Endothelial cell (in vitro differentiated cells): ENCODE results near the gene OSCP1. TPM values are rescaled to one million over a fixed set of nuclear protein-coding genes. Genes with fewer than 3 reads are reported as not detected.

Source experiments
- DNase-seq: peaks from one replicate; pipeline ENCODE4 v3.0.0; 2021; ENCODE audit warnings: low spot score
- H3K27ac Mint-ChIP-seq: one replicate; pipeline ENCODE4 v1.8.0; 2021; ENCODE audit warnings: mixed read lengths, inconsistent platforms; ENCODE audit not compliant: unreplicated experiment
- H3K27me3 Mint-ChIP-seq: one replicate; pipeline ENCODE4 v1.8.0; 2021; ENCODE audit warnings: mild to moderate bottlenecking, moderate library complexity, mixed read lengths, inconsistent platforms; ENCODE audit not compliant: unreplicated experiment
- H3K36me3 Mint-ChIP-seq: one replicate; pipeline ENCODE4 v1.8.0; 2021; ENCODE audit warnings: mild to moderate bottlenecking, low read depth, mixed read lengths, inconsistent platforms; ENCODE audit not compliant: unreplicated experiment
- H3K4me1 Mint-ChIP-seq: one replicate; pipeline ENCODE4 v1.8.0; 2021; ENCODE audit warnings: mild to moderate bottlenecking, mixed read lengths, inconsistent platforms; ENCODE audit not compliant: unreplicated experiment
- H3K4me3 Mint-ChIP-seq: one replicate; pipeline ENCODE4 v1.8.0; 2021; ENCODE audit warnings: mild to moderate bottlenecking, mixed read lengths, inconsistent platforms; ENCODE audit not compliant: unreplicated experiment
- H3K9me3 Mint-ChIP-seq: one replicate; pipeline ENCODE4 v1.8.0; 2021; ENCODE audit warnings: mixed read lengths, inconsistent platforms; ENCODE audit not compliant: unreplicated experiment
- CTCF ChIP-seq: fragments of 200-600 bp; sonication (generic); IDR thresholded peaks from one replicate; pipeline ENCODE4 v1.5.0; 2021; ENCODE audit warnings: antibody characterized with exemption; ENCODE audit not compliant: unreplicated experiment
- total RNA-seq: library from RNA; stranded (reverse); fragmentation: NEBNext Ultra II Directional; extraction: Animal tissue kit (Norgen Biotek cat#: 25700); gene quantifications from one replicate; pipeline ENCODE4 v1.2.1, GENCODE V29; 2021; ENCODE audit not compliant: unreplicated experiment

OSCP1 gene
- total RNA-seq, 1 donor from 2014 or later: 5.1 TPM

GRCh38 chr1:36466370-36467026 is 16.2 kb upstream of the OSCP1 start:
- Mint-ChIP-seq H3K4me3 (no peak overlapping the region), H3K27ac (no peak overlapping the region), H3K27me3 (peaks cover 18% of the 10 kb centered on the region), H3K9me3 (no peaks in the 10 kb centered on the region), H3K4me1 (peaks cover 25% of the 10 kb centered on the region), H3K36me3 (peaks cover 7% of the 10 kb centered on the region)
- no peak for TF ChIP-seq CTCF
- no peak for DNase-seq

GRCh38 chr1:36465731-36466369 is 15.6 kb upstream of the OSCP1 start:
- Mint-ChIP-seq H3K4me1 (peaks cover 25% of the 10 kb centered on the region), H3K27me3 (peaks cover 18% of the 10 kb centered on the region), H3K4me3 (peak overlapping the region; percentile 100), H3K9me3 (no peaks in the 10 kb centered on the region), H3K27ac (peak overlapping the region; percentile 68), H3K36me3 (peaks cover 14% of the 10 kb centered on the region)
- no peak for TF ChIP-seq CTCF
- no peak for DNase-seq

- peaks cover 25% of the 10 kb centered on the region for H3K4me1 Mint-ChIP-seq
- no peaks in the 10 kb centered on the region for H3K9me3 Mint-ChIP-seq
- peak overlapping the region; percentile 100 for H3K4me3 Mint-ChIP-seq
- peak overlapping the region; percentile 98 for H3K27ac Mint-ChIP-seq
- no peak for TF ChIP-seq CTCF
- no peak for DNase-seq
- peaks cover 18% of the 10 kb centered on the region for H3K27me3 Mint-ChIP-seq
- H3K36me3 Mint-ChIP-seq: peaks cover 20% of the 10 kb centered on the region
Measured at GRCh38 chr1:36464605-36465393, 14.5 kb upstream of the OSCP1 start.

- H3K27me3 Mint-ChIP-seq: peaks cover 18% of the 10 kb centered on the region
- peak within 1 kb of the TSS; percentile 100 for H3K4me3 Mint-ChIP-seq
- TF ChIP-seq CTCF: no peak
- H3K9me3 Mint-ChIP-seq: no peaks in the 10 kb centered on the region
- DNase-seq: peak; percentile 91
- H3K27ac Mint-ChIP-seq: peak within 1 kb of the TSS; percentile 98
- H3K4me1 Mint-ChIP-seq: peaks cover 25% of the 10 kb centered on the region
- H3K36me3 Mint-ChIP-seq: peaks cover 26% of the 10 kb centered on the region
Measured at GRCh38 chr1:36463803-36464604, 13.8 kb upstream of the OSCP1 start, which contains the start of gene MRPS15. TSS of gene MRPS15 (minus strand) at chr1:36464384. CDS start at chr1:36464275, 109 bp downstream.
